Mesenchymal stem cell (in vitro differentiated cells and primary cell): ENCODE results near the gene TCAP.
"Not testable (repeated sequence)": the region's sequence is repeated elsewhere in the genome, so short reads cannot be mapped to it uniquely, and the experiment has no call there.

Experiments used
- DNase-seq: peaks from one replicate; pipeline ENCODE4 v3.0.0-alpha.2; 2013
- H2AFZ ChIP-seq: one replicate; pipeline ENCODE4 v1.6.1; 2013; ENCODE audit warnings: low read depth, mild to moderate bottlenecking, control low read depth, inconsistent platforms, low read length, moderate library complexity
- H2AK5ac ChIP-seq: 2 replicates; pipeline ENCODE4 v1.6.1; 2013; ENCODE audit warnings: low read length, moderate library complexity, mild to moderate bottlenecking, inconsistent platforms; ENCODE audit not compliant: severe bottlenecking
- H2BK120ac ChIP-seq: one replicate; pipeline ENCODE4 v1.6.1; 2013; ENCODE audit warnings: low read depth, mild to moderate bottlenecking, inconsistent platforms, low read length, moderate library complexity
- H2BK12ac ChIP-seq, 2 experiments: one replicate each; pipeline ENCODE4 v1.6.1; 2013; ENCODE audit warnings: inconsistent platforms in 2 of 2, low read length in 2 of 2, mild to moderate bottlenecking in 2 of 2, moderate library complexity in 2 of 2, control low read depth in 1 of 2
- H2BK15ac ChIP-seq: one replicate; pipeline ENCODE4 v1.6.1; 2013; ENCODE audit warnings: mild to moderate bottlenecking, low read depth, inconsistent platforms; ENCODE audit not compliant: poor library complexity, severe bottlenecking
- H2BK5ac ChIP-seq: 2 replicates; pipeline ENCODE4 v1.6.1; 2013; ENCODE audit warnings: low read depth, mild to moderate bottlenecking, low read length, control low read depth, inconsistent platforms; ENCODE audit not compliant: poor library complexity, severe bottlenecking
- H3K14ac ChIP-seq, 2 experiments: one replicate each; pipeline ENCODE4 v1.6.1; 2013; ENCODE audit warnings: inconsistent platforms in 2 of 2, low read length in 2 of 2, control low read depth in 1 of 2, mild to moderate bottlenecking in 1 of 2, moderate library complexity in 1 of 2
- H3K18ac ChIP-seq, 2 experiments: one replicate each; pipeline ENCODE4 v1.6.1; 2013; ENCODE audit warnings: inconsistent platforms in 2 of 2, low read length in 2 of 2, control low read depth in 1 of 2, low read depth in 1 of 2, mild to moderate bottlenecking in 1 of 2
- H3K23ac ChIP-seq, 2 experiments: one replicate each; pipeline ENCODE4 v1.6.1; 2013; ENCODE audit warnings: inconsistent platforms in 2 of 2, low read length in 2 of 2, mild to moderate bottlenecking in 2 of 2, moderate library complexity in 2 of 2, control low read depth in 1 of 2
- H3K27ac ChIP-seq: 2 replicates; pipeline ENCODE4 v1.5.1; 2013; ENCODE audit warnings: mild to moderate bottlenecking, moderate library complexity, low read length, control low read depth, inconsistent platforms; ENCODE audit not compliant: poor library complexity, severe bottlenecking
- H3K27me3 ChIP-seq, 2 experiments: 2 replicates each; pipeline versions ENCODE4 v1.6.1 to v1.7.0; 2013; ENCODE audit warnings: low read length in 2 of 2, mild to moderate bottlenecking in 2 of 2, moderate library complexity in 2 of 2, control low read depth in 1 of 2, inconsistent platforms in 1 of 2; ENCODE audit not compliant: control insufficient read depth in 1 of 2, insufficient read depth in 1 of 2
- H3K36me3 ChIP-seq, 2 experiments: 2 replicates each; pipeline versions ENCODE4 v1.6.1 to v1.7.0; 2013; ENCODE audit warnings: low read length in 2 of 2, control low read depth in 1 of 2, inconsistent platforms in 1 of 2, low read depth in 1 of 2, mild to moderate bottlenecking in 1 of 2; ENCODE audit not compliant: insufficient read depth in 2 of 2, control insufficient read depth in 1 of 2
- H3K4ac ChIP-seq, 2 experiments: one replicate each; pipeline ENCODE4 v1.6.1; 2013; ENCODE audit warnings: inconsistent platforms in 2 of 2, low read length in 2 of 2, mild to moderate bottlenecking in 2 of 2, moderate library complexity in 2 of 2, control low read depth in 1 of 2, low read depth in 1 of 2
- H3K4me1 ChIP-seq: 2 replicates; pipeline ENCODE4 v1.6.1; 2013; ENCODE audit warnings: low read depth, low read length, control low read depth; ENCODE audit not compliant: control insufficient read depth, insufficient read depth
- H3K4me2 ChIP-seq: 2 replicates; pipeline ENCODE4 v1.6.1; 2013; ENCODE audit warnings: low read length, mild to moderate bottlenecking, inconsistent platforms; ENCODE audit not compliant: poor library complexity, severe bottlenecking
- H3K4me3 ChIP-seq, 2 experiments: 2 replicates each; pipeline versions ENCODE4 v1.5.1 to v1.7.0; 2013; ENCODE audit warnings: low read length in 2 of 2, mild to moderate bottlenecking in 2 of 2, control low read depth in 1 of 2, low read depth in 1 of 2; ENCODE audit not compliant: insufficient read depth in 1 of 2
- H3K79me1 ChIP-seq: replicated peaks from 2 replicates; pipeline ENCODE4 v1.6.1; 2013; ENCODE audit warnings: mild to moderate bottlenecking, control low read depth, low read length, inconsistent platforms; ENCODE audit not compliant: poor library complexity, severe bottlenecking
- H3K9ac ChIP-seq: 2 replicates; pipeline ENCODE4 v1.7.0; 2013; ENCODE audit warnings: mild to moderate bottlenecking, low read length, moderate library complexity
- H3K9me3 ChIP-seq: 2 replicates; pipeline ENCODE4 v1.7.0; 2013; ENCODE audit warnings: mild to moderate bottlenecking, low read length; ENCODE audit not compliant: control insufficient read depth
- H4K8ac ChIP-seq: one replicate; pipeline ENCODE4 v1.6.1; 2013; ENCODE audit warnings: inconsistent platforms, mild to moderate bottlenecking, low read length, moderate library complexity
- H4K91ac ChIP-seq: one replicate; pipeline ENCODE4 v1.6.1; 2013; ENCODE audit warnings: mild to moderate bottlenecking, low read length, inconsistent platforms
- WGBS: methylation state at CpG from one replicate; pipeline ENCODE4 v1.1.7; 2013; ENCODE audit warnings: mixed read lengths; 5-methylcytosine and 5-hydroxymethylcytosine counted together

Gene TCAP

GRCh38 chr17:39695089-39695474, 29.9 kb downstream of the TCAP start:
- Histone ChIP-seq H2BK12ac (no peak overlapping the region), H4K91ac (no peak overlapping the region), H3K27me3 (no peaks in the 10 kb centered on the region), H3K36me3 (no peaks in the 10 kb centered on the region), H3K4me2 (peak overlapping the region; percentile 3), H3K4ac (no peak overlapping the region), H3K18ac (no peak overlapping the region), H3K27ac (peak overlapping the region; percentile 10), H3K14ac (no peak overlapping the region), H3K23ac (no peak overlapping the region), H3K4me3 (no peak overlapping the region), H2BK15ac (no peak overlapping the region), H2BK5ac (no peak overlapping the region), H3K4me1 (peaks cover 20% of the 10 kb centered on the region), H4K8ac (no peak overlapping the region), H3K9me3 (no peaks in the 10 kb centered on the region), H2BK120ac (no peak overlapping the region), H2AK5ac (peak overlapping the region; percentile 3), H2AFZ (no peak overlapping the region), H3K79me1 (no peaks in the 10 kb centered on the region), H3K9ac (no peak overlapping the region)
- DNase-seq = no peak
- 84% methylated on average over 2 of the region's 2 CpGs for WGBS

DNA sequence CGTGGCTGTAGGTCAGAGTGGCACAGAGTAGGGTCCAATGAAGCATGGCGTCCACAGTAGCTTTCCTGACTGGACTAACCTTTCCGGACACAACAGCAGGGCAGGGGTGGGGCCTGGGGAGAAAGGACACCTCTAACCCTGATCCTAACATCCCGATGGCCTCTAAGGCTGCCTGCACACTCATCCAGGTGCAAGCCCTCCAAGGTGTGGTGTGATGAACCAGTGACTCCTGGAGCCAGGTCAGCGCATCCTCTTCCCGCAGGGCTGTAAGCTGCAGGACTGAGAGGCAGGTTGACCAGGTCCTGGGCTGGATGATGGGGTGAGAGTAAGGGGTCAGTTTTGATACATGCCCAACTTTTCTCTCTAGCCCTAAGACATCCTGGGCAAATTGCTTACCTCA, 31.6 kb downstream of the TCAP start:
- Histone ChIP-seq H2BK5ac (no peak overlapping the region), H2BK120ac (no peak overlapping the region), H3K18ac (no peak overlapping the region), H3K9ac (no peak overlapping the region), H2BK15ac (no peak overlapping the region), H3K4me2 (no peak overlapping the region), H3K4ac (no peak overlapping the region), H2BK12ac (no peak overlapping the region), H4K91ac (no peak overlapping the region), H3K36me3 (no peaks in the 10 kb centered on the region), H4K8ac (no peak overlapping the region), H2AFZ (no peak overlapping the region), H3K4me1 (peaks cover 29% of the 10 kb centered on the region), H3K23ac (no peak overlapping the region), H2AK5ac (peak overlapping the region; percentile 26), H3K4me3 (no peak overlapping the region), H3K9me3 (no peaks in the 10 kb centered on the region), H3K79me1 (peaks cover 8% of the 10 kb centered on the region), H3K14ac (no peak overlapping the region), H3K27ac (no peak overlapping the region), H3K27me3 (no peaks in the 10 kb centered on the region)
- no peak for DNase-seq
- WGBS = 73% methylated on average over 4 of the region's 6 CpGs

DNA sequence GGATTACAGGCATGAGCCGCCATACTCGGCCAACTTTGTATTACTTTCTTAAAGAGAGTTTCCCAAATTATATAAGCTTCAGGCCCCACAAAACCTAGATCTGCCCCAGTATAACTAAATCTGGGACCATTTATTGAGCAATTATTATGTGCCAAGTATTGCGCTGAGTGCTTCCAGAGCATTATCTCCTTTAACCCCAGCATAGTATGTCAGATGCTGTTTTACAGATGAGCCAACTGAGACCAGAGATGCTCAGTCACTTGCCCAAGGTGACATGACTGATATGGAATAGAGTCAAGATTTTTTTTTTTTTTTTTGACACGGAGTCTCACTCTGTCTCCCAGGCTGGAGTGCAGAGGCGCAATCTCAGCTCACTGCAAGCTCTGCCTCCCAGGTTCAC, 32.8 kb downstream of the TCAP start:
- H4K91ac ChIP-seq = no peak overlapping the region
- no peak overlapping the region for H3K18ac ChIP-seq
- no peak overlapping the region for H4K8ac ChIP-seq
- H2BK15ac ChIP-seq = no peak overlapping the region
- H2BK120ac ChIP-seq = no peak overlapping the region
- no peaks in the 10 kb centered on the region for H3K9me3 ChIP-seq
- H2AK5ac ChIP-seq = no peak overlapping the region
- H3K23ac ChIP-seq = no peak overlapping the region
- peaks cover 34% of the 10 kb centered on the region for H3K4me1 ChIP-seq
- H2BK5ac ChIP-seq = no peak overlapping the region
- no peak overlapping the region for H3K4ac ChIP-seq
- DNase-seq = no peak
- no peak overlapping the region for H3K27ac ChIP-seq
- H3K27me3 ChIP-seq = no peaks in the 10 kb centered on the region
- H2AFZ ChIP-seq = no peak overlapping the region
- peaks cover 11% of the 10 kb centered on the region for H3K79me1 ChIP-seq
- WGBS = 95% methylated on average over 5 of the region's 5 CpGs
- no peak overlapping the region for H3K4me3 ChIP-seq
- no peak overlapping the region for H2BK12ac ChIP-seq
- peaks cover 0 to 2% of the 10 kb centered on the region in 2 experiments for H3K36me3 ChIP-seq
- no peak overlapping the region for H3K4me2 ChIP-seq
- no peak overlapping the region for H3K14ac ChIP-seq
- no peak overlapping the region for H3K9ac ChIP-seq

GRCh38 chr17:39699157-39699817, 34.1 kb downstream of the TCAP start:
- 32% methylated on average over 6 of the region's 11 CpGs for WGBS
- H3K9me3 ChIP-seq, H2BK12ac ChIP-seq, H3K27me3 ChIP-seq, H2BK120ac ChIP-seq, H3K23ac ChIP-seq, H2BK15ac ChIP-seq, H2AFZ ChIP-seq, DNase-seq, H2BK5ac ChIP-seq, H3K14ac ChIP-seq, H4K91ac ChIP-seq: not testable (repeated sequence)
- Histone ChIP-seq H3K27ac (peak overlapping the region; percentile 20), H3K18ac (peak overlapping the region in 1 of 2 experiments; percentile 53), H3K4me2 (peak overlapping the region; percentile 91), H3K4ac (peak overlapping the region in 1 of 2 experiments; percentile 47), H3K4me1 (peaks cover 37% of the 10 kb centered on the region), H3K9ac (peak overlapping the region; percentile 88), H3K79me1 (peaks cover 22% of the 10 kb centered on the region), H2AK5ac (peak overlapping the region; percentile 79), H3K36me3 (peaks cover 0 to 13% of the 10 kb centered on the region in 2 experiments), H4K8ac (peak overlapping the region; percentile 75), H3K4me3 (peak overlapping the region; percentile 83 to 92)
